CMK (cell line): ENCODE measurements around the gene TIGD6.
A peak's percentile ranks its signal among the peaks of the same experiment; 100 is the strongest.
"Not testable (repeated sequence)": the region's sequence is repeated elsewhere in the genome, so short reads cannot be mapped to it uniquely, and the experiment has no call there.

ENCODE experiments used
- DNase-seq: peaks from one replicate; pipeline ENCODE4 v3.0.0-alpha.2; 2010; ENCODE audit warnings: low read depth

The TIGD6 gene

DNA sequence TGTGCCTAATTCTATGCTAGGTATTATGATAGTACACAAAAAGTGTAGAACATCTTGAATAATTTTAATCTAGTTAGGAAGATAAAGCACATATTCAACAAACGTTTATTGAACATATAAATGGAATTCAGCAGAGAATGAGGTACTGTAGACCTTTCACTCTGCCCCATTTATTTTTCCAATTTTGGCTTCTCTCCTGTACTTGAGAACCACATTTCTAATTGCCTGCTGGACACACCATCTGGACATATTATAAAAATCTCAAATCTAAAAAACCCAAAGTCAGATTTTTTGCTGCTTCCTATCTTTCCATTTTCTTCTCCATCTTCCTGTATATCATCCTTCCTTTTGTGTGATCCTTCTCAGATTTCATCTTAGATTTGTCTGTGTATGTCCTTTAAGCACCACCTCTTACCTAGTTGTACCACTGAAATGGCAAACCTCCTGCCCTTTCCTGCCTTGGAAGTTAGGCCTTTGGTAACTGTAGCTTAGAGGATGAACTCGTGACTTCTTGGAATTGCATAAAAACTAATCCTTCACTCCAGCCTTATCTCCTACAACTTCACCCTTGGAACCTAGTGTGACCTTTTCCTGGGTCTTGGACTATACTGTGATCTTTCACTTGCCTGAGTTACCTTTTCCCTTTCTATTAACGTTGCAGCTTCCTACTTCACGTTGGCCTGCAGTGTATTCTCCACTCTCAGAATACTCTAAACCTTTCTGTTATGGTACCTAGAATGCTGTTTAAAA lies 31.1 kb downstream of the TIGD6 start:
- no peak for DNase-seq

DNA sequence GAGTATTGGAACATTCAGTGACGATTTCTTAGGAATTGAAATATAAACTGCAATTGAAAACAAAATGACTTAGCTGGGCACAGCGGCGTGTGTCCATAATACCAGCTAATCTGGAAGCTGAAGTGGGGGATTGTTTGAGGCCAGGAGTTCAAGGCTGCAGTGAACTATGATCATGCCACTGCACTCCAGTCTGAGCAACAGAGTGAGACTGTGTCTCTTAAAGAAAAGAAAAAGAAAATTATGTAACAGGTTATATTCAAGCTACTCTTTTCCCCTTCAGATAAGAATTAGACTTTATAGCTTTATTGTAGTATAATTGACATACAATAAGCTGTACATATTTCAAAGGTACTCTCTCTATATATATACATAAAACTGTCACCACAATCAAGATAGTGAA lies 33.5 kb downstream of the TIGD6 start:
- DNase-seq, result no peak

DNA sequence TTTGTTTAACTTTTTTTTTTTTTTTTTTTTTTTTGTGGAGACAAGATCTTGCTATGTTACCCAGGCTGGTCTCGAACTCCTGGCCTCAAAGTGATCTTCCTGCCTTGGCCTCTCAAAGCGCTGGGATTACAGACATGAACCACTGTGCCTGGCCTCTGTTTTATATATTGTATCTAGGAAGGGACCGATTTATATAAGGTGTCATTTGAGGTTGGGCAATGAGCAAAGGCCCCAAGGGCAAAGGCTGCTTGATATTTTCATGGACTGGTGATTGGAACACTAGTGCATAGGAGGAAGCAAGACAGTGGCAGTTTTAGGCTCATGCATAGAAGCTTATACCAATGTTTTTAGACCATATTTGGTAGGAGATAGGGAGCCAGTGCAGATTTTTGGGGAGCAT lies 36.7 kb downstream of the TIGD6 start:
- no peak for DNase-seq

DNA sequence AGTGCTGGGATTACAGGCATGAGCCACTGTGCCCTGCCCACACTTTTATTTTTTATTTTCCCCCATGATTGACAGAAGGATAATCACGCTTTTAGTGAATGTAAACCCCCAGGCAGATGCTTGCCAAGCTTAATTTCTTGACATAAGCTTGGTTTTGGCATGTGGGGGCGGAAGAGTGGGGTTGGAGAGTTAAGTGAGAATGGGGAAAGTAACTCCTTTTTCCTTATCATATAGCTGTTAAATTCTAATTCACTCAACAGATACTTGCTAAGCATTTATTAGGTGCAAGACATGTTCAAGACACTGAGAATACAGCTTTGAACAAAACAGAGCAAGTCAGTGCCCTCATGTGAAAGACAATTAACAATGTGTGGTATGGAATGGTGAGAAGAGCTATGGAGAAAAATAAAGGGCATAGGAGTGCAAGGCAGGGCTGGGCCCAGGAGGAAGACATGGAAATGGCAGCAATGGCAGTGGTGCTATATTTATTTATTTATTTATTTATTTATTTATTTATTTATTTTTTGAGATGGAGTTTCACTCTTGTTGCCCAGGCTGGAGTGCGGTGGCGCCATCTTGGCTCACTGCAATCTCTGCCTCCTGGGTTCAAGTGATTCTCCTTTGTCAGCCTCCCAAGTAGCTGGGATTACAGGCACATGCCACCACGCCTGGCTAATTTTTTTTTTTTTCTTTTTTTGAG lies 37.7 kb downstream of the TIGD6 start:
- no peak for DNase-seq

DNA sequence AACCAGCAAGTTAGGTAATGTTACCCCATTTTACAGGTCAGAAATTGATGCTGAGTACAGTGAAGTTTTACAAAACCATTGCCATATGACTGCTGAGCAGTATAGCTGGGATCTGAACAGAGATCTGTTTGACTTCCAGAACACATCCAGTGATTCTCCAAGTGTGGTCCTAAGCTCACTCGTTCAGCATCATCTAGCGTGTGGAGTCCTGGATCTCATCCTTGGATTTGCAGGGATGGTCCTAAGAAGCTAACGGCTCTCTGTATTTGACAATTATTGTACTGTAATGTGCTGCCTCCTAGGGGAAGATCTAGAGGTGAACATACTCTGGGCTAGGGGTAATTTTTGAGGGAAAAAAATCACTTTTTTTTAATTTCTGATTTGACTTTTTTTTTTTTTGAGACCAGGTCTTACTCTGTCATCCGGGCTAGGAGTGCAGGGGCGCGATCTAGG lies 38.5 kb downstream of the TIGD6 start:
- no peak for DNase-seq

GRCh38 chr5:149961186-149961685 lies 39.2 kb downstream of the TIGD6 start:
- no peak for DNase-seq

DNA sequence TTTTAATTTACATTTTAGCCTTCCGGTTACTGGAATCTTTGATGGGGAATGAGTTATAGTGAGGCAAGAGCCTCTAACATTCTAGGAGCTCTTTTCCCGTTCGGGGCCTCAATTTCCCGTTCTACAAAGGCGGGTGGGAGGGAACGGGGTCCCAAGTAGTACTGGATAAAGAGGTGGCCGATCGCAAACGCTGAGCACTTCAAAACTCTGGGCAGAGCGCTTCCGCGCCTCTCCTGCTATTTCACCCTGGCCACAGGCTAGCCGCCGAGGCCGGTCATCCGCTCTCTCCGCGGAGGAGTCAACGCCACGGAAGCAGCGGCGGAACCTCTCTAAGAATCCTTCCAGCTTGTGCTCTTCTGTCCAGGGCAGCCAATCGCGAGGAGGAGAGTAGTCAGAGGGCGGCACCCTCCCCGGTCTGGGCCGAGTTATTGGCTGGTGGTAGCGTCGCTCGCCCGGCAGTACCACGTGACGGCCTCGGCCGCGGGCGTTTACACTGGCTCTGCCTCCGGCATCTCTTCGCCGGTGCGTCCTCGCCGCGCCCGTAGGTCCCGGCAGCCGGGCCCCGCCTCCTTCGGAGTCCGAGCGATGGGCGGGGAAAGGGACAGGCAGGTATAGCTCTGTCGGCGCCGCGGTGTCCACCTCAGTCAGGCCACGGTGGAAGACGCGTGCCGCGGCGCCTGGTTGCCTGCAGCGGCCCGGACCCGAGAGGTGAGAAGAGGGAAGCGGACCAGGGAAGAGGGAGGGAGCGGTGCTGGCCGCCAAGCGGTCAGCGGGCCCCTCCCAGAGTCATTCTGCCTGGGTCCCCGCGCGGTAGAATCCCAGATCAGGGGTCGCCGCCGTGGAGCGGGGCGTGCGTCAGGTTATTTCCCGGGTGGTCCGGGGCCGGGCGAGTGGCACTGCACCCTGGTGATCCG lies 39.9 kb downstream of the TIGD6 start, which contains the start of gene SLC26A2:
SLC26A2 (plus strand) TSS at position 487 of the 914 bp plus-strand sequence. CDS start 16,895 bp downstream, outside the sequence.
- peak; percentile 78 for DNase-seq

GRCh38 chr5:149959406-149960236 lies 40.8 kb downstream of the TIGD6 start:
- peak; percentile 70 for DNase-seq

- DNase-seq, result no peak
Measured at GRCh38 chr5:149957855-149958254, 42.6 kb downstream of the TIGD6 start.

DNA sequence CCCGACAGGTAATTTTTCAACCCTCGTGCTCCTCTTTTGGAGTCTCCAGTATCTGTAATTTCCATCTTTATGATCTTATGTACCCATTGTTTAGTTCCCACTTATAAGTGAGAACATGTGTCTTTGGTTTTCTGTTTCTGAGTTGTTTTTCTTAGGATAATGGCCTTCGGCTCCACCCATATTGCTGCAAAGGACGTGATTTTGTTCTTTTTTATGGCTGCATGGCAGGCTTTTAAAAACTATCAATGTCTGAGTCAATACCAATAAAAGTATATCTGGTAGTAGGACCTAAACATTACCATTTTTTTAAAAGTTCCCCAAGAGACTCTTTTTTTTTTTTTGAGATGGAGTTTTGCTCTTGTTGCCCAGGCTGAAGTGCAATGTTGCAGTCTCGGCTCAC lies 43.8 kb downstream of the TIGD6 start:
- DNase-seq, result no peak

GRCh38 chr5:149954798-149955197 lies 45.7 kb downstream of the TIGD6 start:
- DNase-seq, result no peak

DNA sequence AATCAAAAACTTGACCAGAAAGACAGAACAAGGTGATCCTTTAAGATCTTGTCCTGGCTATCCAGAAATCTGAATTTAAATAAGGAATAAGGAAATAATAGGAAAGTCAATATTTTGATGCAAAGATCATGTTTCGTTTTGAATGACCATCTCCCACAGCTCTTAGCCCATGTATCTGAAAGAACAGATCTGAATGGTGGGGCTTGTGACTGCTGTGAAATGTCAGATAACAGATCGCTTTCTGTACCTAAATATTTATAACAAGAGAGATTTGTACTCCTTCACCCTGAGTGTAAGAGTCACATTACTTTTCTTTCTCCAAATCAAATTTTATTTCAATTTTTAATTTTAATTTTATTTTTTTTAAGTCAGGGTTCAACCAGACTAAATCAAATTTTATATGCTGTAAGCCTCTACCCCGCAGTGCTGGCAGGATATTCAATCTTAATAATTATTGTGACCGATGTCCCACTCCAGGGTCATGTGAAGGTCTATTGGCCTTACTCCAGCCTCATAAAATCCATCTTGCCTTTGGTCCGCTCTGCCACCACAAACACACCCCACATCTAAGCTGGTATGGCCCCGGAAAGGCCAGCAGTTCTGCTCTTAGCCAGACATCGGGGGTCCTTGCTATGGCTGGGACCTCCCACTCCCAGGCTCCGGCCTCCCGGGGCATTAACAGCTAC lies 46.9 kb downstream of the TIGD6 start:
- no peak for DNase-seq

- DNase-seq, result no peak
Measured at GRCh38 chr5:149951138-149951749, 49.2 kb downstream of the TIGD6 start.

DNA sequence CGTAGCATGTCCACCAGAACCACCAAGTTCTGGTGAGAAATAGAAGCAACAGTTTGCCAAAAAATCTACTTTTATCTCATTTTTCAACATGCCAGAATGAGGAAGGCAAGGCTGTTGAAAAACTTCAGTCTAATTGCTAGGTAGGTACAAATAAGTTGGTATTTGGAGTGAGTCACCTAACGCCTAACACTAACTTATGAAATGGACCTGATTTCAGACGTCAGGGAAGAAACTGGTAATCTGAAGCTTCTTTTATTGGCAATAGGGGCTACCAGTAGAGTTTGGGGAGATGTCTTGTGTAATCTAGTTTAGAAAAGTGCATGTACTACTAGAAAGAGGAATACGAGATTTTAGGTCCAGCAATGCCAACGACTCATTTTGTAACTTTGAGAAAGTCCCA lies 51.5 kb downstream of the TIGD6 start:
- DNase-seq, result no peak

DNA sequence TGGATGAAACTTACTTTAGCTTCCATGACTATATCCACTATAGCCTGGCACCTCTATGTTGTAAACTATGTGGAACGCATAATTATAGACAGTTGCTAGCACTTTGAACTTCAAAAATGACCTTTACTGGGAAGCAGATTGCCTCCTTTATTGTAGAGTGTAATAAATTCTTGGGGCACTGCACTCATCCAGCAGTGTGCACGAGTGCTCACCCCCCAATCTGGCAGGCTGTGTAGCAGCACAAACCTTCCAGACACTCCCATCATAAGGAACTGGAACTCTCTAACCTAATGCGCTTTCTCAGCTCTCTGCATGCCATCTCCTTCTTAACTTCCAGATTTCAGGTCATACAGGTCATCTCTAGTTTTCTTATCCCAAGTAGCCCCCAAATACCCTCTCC lies 54.3 kb downstream of the TIGD6 start:
- no peak for DNase-seq

- DNase-seq, result no peak
Measured at GRCh38 chr5:149944666-149945065, 55.8 kb downstream of the TIGD6 start, which contains the start of gene PDE6A. Gene PDE6A (minus strand): TSS chr5:149944793. CDS start chr5:149944673, 120 bp downstream.

- not testable (repeated sequence) for DNase-seq
Measured at GRCh38 chr5:149943177-149943949, 57.1 kb downstream of the TIGD6 start.
